AG08396 (cell line): ENCODE measurements around the gene LRRC8C.

Experiments used
- DNase-seq: peaks from one replicate; pipeline ENCODE4 v3.0.0; 2012; ENCODE audit warnings: low spot score, mixed read lengths

The LRRC8C gene

DNA sequence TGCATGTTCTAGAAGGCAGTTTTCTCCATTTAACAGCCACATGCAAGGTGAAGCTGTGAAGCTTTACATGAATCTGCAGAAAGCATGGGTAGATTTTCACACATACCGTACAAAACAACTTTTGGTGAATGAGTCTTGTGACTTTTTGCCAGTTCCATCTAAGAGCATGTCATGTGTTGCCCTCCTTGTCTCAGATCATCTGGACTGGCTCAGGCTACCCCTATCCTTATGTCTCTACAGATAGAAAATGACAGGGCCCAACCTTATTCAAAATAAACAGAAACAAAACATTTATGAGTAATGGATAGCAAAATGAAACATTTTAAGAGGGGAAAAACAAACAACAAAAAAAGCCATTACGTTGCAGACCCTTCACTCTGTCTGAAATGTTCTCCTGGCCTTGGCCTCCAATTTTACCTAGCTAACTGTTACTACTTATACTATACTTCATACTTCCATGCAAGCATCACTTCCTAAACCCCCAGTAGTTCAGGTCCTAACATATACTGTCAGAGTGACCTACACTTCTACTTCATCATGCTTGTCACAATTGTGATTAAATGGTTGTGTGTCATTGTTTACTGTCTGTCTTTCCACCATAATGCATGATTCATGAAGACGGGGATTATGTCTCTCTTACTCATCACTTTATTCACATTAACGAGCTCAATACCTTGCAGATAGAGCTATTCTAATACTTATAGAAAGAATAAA is 39.0 kb downstream of the LRRC8C start:
- no peak for DNase-seq

DNA sequence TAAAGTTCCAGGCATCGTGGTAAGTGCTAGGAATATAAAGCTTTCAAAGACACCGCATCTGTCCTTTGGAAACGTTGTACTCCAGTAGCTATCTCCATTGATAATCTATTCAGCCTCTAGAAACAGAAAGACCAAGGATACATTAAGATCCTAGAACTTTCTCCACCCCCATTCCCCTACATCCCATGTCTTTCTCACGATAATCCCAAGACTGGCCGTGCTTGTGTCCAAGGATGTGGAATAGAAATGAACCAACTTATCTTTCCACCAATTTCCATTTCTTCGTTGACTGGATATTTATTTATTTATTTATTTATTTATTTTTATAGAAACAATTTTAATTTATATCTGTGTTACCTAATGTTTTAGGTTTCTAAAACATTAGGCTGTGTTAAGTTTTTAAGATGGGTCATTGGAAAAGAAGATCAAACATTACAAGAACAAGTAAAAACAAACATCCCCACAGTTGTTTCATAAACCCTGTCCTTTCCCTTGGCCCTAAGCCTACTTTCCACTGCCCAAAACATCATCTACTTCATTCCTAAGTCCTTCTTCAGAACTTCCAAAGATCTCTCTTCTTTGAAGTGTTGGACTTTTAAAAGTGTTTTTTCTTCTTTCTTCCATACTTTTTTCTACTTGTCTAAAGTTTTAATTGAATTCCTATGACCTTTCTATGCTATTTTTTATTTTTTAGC is 39.7 kb downstream of the LRRC8C start:
- DNase-seq = peak; percentile 13

DNA sequence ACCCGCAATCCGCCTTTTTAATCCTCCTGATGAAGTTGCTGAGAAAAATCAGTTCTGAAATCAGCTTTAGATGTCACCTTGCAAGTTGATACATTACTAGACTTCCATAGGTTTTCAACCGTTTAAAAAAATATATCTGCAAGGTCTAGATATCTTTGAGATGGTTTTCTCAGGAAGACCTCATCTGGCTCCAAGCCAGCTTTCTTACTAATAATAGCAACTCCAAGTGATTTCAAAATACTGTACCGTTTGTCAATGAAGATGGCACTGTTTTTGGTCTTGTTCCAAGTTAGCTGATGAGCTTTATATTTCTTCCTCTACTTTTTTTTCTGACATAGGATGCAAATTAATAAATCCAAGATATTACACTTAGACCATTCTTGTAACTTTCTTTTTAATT is 40.3 kb downstream of the LRRC8C start:
- DNase-seq = no peak

DNA sequence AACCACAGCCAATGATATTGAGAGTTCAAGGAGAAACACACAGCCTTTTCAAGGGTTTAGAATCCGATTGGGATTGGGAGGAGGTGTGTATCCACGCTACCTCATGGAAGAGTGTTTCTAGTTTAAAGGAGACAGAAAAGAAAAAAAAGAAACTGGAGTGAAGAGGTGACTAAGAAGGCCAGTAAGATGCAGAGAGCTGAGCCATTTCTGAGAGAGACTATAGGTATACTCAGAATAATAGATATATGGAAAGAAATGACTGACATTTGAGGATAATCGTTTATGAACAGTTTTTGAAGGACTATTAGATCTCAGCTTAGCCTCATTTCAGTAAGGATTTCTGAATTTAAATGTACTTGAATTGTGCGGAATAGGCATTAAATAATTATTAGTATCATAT is 42.8 kb downstream of the LRRC8C start:
- DNase-seq = no peak

DNA sequence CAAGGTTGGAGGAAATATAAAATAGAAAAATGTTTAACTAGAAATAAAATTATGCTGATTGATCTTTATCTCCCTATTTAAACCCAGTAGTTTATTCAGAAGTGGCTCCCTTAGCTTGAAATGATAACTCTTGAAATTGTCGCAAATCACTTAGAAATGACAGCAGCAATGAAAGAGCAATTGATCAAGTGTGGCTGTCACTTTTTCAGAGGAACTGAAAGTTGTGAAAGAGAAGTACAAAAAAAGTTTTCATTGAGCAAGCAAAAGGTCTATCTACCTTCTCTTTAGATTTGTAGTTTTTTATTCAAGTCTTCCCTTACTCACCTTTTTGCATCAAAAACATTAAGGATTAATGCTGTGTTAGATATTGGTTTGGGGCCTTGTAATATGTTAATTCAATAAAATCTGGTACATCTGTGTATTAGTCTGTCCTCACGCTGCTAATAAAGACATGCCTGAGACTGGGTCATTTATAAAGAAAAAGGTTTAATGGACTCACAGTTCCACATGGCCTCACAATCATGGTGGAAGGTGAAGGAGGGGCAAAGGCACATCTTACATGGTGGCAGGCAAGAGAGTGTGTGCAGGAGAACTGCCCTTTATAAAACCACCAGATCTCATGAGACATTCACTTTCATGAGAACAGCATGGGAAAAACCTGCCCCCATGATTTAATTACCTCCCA is 48.3 kb downstream of the LRRC8C start:
- no peak for DNase-seq

DNA sequence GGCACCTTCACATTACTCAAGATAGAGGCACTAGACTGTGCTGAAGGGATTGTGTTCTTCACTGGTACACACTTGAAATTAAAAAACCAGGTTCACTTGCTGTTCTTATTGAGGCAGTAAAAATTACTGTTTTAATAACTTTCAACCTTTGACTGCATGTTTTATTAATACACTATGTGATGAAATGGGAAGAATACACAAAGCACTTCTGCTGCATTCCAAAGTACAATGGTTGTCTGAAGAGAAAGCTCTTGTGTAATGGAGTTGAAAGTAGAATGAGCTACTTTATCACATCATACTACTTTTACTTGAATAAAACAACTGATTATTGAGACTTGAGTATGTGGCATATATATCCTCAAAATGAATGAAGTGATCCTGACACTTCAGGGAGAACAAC is 49.7 kb downstream of the LRRC8C start:
- no peak for DNase-seq

DNA sequence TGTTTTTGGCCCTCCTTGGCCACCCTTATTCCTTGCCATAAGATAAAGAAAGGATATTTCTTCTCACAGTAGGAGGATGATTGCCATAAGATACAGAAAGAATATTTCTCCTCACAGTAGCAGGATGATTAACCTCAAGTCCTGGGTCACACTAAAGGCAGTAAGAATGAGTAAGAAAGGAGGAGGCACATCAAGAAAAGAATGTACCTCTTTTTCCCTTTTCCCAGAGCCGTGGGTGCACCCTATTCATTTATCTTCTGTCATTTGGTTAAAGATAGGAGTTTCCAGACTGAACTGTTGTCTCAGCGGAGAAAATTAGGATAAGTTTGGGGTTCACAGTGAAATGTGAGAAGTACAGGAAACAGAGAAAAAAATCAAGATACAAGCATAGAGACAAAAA is 52.5 kb downstream of the LRRC8C start:
- no peak for DNase-seq

DNA sequence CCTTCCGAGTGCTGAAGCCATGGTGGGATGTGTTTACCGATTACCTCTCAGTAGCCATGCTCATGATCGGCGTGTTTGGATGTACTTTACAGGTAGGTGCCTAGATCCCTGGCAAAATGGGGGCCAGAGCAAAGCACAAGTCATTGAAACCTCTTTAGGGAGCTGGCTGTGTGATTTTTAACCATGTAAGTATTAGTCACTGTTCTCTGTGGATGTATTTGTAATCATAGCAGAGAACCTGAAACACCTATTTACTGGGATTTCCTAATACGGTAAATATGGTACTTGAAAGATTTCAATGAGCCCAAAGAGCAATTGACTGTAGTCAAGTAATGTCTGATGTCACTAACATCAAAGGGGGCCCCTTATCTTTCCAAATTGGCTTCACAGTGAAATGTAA is 53.6 kb downstream of the LRRC8C start:
- no peak for DNase-seq

DNA sequence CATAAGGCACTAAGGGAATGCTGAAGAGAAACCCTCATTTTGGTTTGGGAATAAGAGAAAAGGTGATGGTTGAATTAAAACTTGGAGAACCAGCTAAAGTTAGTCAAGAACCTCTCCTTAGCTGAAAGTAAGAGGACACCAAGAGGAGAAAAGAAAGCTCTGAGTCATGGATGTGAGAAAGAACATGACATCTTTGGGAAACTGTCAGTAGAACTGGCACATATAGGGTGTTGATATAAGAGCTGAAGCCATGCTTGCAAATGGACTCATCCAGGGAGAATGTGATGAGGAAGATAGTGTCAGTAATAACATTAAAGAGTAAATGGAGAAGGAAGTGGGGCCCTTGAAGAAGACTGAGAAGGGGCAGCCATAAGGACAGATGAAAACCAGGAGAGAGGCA is 54.3 kb downstream of the LRRC8C start:
- DNase-seq = no peak

DNA sequence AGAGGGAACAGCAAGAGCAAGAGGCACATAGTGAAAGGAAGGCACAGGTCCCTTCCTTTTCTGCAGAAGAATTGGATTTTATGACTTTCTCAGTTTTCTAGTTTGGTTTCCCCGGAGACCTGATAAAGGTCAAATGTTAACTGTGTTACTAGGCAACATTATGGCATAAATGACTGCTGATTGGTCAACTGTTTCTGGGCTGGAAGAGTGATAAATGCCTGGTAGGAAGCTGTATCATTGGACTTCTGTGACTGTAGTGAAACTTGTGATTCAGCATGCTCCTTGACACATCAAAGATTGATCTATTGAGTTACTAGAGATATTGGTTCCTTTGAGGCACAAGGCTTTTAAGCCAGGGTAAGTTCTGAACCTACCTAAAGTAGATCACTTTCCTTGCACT is 55.7 kb downstream of the LRRC8C start:
- no peak for DNase-seq

DNA sequence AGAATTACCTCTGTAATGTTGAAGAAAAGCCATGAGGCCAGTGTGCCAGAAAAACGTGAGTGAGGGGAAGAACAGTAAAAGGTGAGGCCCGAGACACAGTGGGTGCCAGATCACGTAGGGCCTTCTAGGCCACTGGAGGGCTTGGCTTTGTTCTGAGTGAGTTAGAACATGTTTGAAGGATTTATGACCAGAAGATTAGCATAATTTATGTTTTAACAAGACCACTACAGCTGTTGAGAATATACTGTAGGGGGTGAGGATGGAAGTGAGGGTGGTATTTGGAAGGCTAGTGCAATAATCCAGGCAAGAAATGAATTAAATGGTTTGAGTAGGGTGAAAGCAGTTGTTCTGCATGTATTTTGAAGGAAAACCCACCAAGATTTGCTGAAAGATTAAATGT is 56.3 kb downstream of the LRRC8C start:
- DNase-seq = no peak

DNA sequence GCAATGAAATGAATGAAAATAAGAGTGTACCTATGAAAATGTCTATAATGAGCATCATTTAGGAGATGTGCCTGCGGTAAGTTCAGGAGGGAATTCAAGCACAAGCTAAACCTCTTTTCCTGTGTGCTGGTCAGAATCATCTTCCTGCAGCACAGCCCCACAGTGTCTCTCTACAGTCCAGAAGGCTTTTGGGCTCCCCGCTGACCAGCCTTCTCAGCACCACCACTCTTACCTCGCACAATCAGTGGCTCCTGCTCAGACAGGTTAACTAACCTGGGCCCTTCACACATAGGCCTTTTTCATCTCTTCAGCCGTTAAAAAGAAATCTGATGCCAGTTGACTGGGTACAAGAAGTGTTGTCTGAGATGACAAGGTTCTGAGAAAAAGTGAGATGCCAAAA is 57.7 kb downstream of the LRRC8C start:
- no peak for DNase-seq

DNA sequence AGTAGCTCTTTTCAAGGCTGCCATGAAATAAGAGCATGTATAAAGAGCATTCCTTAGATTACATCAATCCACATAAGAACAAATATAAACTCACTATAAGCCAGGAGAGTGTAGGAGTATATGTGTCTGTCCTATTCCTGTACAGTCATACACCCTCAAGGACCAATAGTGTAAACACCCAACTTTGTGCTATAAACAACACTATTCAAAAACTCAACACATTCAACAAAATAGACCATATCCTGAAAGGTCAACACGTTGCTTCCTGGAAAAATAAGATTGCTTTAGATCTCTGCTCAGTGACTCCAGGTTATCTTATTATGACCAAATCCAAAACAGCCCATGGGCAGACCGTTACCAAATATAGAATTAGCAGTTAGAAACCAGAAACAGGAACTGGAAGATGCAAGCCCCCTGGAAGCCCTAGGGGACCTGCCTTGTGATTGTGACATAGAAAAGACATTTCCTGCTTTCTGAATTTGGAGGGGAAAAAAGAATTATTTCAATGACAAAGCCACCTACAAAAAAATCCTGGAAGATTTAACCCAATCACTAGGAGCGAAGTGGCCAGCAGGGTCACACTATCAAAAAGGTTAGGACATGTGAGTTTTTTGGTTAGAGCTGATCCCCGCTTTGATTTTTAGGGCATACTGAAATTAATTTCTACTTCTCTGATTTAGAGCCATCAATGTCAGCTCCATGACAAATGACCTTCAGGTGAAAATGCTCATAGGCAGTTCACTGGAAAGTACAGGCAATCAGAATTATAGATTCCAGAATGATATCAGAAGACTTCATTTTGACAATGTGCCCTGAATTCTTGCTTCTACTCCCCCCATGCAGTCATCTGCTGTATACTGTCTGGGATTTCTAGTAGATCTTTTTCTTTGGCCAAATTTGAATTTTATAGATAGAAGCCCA is 59.9 kb downstream of the LRRC8C start:
- no peak for DNase-seq

DNA sequence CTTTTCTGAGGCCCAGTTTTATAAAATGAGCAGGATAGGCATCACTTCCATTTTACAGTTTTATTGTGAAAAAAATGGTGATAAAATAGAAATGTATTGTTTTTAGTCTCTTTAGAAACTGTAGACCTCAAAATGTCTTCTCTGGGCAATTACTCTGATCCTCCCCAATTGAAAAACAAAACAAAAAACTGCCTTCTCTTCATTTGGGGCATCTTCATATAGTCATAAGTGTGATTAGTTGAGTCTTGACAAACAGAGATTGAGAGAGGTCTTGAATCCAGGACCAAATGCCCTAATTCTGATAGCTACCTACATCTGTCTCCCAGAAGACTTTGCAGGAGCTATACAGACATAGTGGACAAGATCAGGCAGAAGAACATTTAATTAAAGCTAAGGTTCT is 62.9 kb downstream of the LRRC8C start:
- no peak for DNase-seq

DNA sequence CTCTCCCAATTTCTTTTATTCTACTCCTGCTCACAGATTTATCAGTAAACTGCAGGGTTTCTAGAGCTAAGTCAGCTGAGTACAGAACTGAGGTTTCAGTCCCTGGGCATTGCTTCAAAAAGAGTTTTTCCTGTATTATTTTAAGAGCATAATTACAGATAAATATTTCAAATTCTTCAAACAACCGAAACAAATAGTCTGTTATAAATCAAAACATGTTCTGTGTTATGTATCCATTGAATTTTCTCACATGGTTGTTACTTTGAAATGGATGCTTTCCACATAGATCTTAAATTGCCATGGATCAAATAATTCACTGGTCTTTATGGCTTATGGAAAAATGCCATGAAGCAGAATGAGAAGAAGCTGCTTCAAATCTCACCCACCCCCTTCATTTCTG is 64.5 kb downstream of the LRRC8C start:
- no peak for DNase-seq

DNA sequence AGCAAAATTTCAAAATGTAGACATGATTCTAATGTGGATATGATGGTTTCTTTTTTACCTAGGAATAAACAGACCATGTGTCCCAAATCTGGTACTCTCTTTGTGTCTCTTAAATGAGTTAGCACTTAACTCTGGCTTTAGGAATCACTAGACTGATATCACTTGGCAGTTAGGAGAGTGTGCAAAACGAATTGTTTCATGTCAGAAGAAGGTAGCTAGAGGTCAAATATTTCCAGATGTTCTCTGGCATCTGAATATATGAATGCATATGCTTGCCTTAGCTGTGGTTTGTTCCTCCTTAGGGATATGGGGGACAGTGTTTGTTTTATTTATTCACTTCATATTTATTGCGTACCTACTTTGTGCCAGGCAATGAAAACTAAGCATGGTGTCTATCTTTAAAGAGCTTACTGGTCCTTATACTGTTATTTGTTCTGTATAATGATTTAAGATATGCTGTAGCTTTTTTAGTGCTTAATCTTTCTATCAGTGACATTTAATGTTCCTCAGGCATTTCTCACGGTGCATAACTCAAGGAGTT is 65.2 kb downstream of the LRRC8C start:
- DNase-seq = no peak

DNA sequence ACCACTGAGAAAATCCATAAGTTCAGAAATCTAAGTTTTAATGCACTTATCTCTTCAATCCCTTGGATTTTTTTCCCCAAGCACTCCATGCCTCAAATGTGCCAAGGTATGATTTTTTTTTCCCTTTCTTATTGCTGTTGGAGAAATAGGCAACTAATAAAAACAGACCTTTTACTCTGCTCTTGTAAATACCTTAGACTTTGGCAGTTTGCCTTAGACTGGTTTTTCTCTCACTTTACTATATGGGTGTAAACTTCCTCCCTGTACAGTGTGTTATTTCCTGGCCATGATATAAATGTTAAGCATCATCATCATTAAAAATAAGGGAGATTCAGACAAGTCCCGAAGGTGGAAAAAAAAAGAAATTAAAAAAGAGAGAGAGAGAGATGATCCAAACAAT is 65.7 kb downstream of the LRRC8C start:
- no peak for DNase-seq

DNA sequence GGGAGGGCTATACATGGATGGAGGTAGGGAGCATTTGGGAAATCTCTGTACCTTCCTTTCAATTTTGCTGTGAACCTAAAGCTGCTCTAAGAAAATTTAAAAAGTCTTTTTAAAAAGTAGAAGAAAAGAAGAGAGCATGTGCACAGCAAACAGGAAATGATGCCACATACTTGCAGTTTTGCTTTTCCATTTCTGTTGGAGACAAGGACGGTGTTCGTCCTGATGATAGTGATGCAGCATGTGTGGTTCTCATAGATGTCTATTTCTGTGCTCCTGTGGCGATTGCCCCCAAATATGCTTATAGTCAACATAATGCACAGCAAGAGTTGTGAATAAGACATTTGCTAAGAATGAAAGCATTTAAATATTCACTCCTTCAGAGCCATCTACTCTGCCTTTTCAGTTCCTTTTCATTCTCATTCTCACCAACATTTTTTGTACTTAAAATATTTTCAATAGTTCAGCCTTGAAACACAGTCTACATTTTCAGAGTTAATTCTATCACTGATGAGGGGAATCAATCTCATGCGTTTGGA is 66.6 kb downstream of the LRRC8C start:
- no peak for DNase-seq

DNA sequence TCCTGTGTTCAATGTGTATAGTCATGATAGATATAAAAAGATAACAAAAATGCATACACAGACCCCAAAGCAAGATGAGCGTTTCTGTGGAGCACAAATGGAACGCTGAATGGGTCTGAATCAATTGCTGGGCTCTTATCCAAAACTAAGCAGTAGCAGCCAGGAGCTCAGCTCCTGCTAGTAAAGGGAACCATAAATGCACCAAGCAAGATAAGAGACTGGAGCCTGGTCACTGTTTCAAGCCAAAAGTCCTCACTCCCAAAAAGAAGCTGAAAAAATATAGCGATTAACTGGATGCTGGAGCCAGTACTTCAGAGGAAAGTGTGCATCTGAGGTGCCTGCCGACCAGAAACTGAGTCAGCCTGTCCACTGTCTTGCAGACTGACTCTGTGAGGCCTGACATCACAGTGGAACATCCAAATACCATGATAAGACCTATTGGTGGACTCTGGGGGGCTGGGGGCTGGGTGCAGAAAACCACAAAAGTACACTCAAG is 68.9 kb downstream of the LRRC8C start:
- DNase-seq = no peak

DNA sequence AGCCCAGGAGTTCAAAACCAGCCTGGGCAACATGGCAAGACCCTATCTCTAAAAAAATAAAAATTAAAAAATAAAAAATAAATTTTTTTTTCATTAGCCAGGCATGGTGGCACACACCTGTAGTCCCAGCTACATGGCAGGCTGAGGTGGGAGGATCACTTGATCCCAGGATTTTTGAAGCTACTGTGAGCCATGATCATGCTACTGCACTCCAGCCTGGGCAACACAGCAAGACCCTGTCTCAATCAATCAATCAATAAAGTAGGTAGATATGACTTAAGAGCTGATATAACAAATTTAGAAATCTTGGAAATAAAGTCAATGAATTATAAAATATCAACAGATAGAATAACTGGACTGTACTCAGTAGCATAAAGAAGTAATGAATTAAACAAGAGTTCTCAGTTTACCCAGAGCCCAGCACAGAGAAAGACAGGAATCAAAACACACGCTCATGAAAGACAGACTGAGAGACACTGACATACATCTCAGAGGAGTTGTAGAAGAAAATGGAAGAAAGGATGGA is 69.7 kb downstream of the LRRC8C start:
- DNase-seq = no peak

DNA sequence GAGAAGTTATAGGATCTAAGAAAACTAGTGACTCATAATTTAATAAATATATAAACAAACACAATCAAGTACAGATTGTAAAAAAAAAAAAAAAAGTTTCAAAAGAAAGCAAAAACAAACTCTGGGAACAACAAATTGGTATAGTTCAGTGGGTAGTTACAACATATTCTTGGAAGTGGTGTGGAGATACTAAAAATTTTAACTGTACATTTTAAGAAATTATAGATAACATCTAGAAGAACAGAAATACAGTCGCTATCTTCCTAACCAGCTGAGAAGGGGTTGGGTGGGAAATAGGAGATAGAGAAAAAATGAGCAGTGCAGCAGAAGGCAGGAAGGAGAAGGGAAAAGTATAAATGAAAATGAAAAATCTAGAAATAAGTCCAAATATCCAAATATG is 70.5 kb downstream of the LRRC8C start:
- no peak for DNase-seq
